Kidney glomerular epithelial cell (primary cell): Measurements from ENCODE around the gene PPP1R3F.
"Not testable (repeated sequence)": the region's sequence is repeated elsewhere in the genome, so short reads cannot be mapped to it uniquely, and the experiment has no call there.

Experiments used
- DNase-seq: peaks from one replicate; lab custom pipeline; 2025; lab: John Stamatoyannopoulos, UW

Gene PPP1R3F

DNA sequence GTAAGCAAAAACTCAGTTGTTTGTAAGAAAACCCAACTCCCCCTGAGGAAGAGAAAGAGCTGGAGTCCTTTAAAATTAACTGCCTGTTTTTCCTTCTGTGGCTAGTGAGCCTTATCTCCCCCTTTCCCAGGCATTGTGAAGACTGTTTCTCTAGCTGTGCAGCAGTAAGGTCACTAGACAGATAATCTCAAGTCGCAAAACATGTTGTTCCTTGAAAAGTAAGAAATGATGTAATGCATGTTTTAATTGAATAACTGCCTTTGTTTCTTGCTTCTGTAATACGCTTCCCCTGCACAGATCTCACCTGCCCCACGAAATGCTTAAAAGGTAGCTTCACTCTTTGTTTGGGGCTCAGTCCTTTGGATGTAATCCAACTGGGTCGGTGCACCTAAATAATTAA, 46.5 kb downstream of the PPP1R3F start:
- no peak for DNase-seq

DNA sequence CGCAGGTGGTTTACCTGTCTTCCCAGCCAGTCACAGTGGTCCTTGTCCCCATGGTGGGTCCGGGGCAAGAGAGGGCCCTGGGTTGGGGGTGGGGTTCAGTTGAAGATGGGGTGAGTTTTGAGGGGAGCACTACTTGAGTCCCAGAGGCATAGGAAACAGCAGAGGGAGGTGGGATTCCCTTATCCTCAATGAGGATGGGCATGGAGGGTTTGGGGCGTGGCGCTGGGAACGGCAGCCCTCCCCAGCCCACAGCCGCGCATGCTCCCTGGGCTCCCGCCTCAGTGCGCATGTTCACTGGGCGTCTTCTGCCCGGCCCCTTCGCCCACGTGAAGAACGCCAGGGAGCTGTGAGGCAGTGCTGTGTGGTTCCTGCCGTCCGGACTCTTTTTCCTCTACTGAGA, 52.1 kb downstream of the PPP1R3F start, which contains the start of gene GAGE12J:
GAGE12J (plus strand) TSS at position 301 of the 400 bp plus-strand sequence. CDS start 1,157 bp downstream, outside the sequence.
- not testable (repeated sequence) for DNase-seq

GRCh38 chrX:49322266-49322665, 52.7 kb downstream of the PPP1R3F start:
- DNase-seq: not testable (repeated sequence)

GRCh38 chrX:49323735-49324134, 54.1 kb downstream of the PPP1R3F start:
- not testable (repeated sequence) for DNase-seq

- DNase-seq: not testable (repeated sequence)
These were observed 60.8 kb downstream of the PPP1R3F start for GRCh38 chrX:49330421-49330820.

DNA sequence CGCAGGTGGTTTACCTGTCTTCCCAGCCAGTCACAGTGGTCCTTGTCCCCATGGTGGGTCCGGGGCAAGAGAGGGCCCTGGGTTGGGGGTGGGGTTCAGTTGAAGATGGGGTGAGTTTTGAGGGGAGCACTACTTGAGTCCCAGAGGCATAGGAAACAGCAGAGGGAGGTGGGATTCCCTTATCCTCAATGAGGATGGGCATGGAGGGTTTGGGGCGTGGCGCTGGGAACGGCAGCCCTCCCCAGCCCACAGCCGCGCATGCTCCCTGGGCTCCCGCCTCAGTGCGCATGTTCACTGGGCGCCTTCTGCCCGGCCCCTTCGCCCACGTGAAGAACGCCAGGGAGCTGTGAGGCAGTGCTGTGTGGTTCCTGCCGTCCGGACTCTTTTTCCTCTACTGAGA, 61.7 kb downstream of the PPP1R3F start, which contains the start of gene GAGE13:
GAGE13 (plus strand) TSS at position 301 of the 400 bp plus-strand sequence. CDS start 1,156 bp downstream, outside the sequence.
- not testable (repeated sequence) for DNase-seq

DNA sequence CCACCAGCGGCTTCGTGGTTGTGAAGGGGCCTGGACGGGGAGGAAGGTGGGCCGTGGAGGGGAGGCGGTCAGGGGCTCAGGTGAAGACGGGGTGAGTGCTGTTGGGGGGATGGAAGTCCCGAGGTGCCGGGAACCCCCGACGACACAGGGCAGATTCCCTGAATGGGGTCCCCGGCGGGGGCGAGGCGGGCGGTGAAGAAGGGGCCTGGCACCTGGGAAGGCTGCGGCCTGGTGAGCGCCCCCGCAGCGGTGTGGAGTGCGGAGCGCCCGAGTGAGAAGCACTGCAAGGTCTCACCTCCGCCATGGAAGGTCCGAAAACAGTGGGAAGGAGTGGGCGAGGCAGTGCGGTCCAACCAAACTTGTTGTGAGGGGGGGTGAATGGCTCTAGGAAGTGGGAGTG, 62.2 kb downstream of the PPP1R3F start:
- not testable (repeated sequence) for DNase-seq
